HL-60/S4 treated with phorbol 12-myristate 13-acetate at 8.2 ng/mL for 4 days and 3 days (cell line): Measurements from ENCODE around the gene CFP.

Experiments used
- in situ Hi-C: fragments of 300-500 bp; cut with MboI; formaldehyde crosslinking; loops from 2 replicates; pipeline ENCODE4 v1.15.0; 2022; ENCODE audit warnings: low sequenced_read_pairs

Gene CFP

DNA sequence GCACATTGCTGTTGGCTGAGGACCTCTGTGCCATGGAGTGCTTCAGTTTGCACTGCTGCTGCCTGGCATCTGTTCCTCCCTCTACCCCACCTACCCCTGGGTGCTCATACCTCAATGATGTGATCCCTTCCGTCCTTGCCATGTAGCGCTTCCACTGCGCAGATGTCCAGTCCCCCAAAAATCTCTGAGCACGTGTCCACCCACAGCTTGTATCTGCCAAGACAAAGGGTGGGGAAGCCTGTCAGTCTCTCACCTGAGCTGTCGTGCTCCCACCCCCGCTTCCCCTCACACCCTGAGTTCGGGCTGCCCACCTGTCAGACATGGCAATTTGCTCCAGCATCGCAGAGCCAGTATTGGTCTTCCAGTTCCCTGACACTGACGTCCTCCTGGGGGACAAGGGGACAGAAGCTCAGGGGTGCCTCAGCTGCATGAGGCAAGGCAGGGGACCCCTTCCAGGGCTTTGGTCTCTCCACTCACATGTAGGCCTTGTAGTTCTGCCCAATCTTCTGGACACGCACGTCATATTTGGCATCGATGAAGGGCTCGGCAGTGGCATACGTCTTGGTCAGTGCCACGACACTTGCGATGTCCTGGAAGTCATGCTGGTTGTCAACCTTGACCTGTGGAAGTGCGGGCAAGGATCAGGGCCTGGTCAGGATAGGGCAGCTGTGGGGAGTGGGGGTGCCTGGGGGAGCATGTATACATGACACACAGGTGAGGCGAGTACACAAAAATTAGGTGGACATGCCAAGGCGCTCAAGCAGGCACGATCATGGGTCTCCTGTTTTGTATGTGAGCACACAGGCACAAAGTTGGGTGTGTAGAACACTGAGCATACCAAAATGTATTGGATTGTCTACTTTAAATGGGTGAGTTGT, 53.5 kb downstream of the CFP start:
- in situ Hi-C loops: no loop called here

DNA sequence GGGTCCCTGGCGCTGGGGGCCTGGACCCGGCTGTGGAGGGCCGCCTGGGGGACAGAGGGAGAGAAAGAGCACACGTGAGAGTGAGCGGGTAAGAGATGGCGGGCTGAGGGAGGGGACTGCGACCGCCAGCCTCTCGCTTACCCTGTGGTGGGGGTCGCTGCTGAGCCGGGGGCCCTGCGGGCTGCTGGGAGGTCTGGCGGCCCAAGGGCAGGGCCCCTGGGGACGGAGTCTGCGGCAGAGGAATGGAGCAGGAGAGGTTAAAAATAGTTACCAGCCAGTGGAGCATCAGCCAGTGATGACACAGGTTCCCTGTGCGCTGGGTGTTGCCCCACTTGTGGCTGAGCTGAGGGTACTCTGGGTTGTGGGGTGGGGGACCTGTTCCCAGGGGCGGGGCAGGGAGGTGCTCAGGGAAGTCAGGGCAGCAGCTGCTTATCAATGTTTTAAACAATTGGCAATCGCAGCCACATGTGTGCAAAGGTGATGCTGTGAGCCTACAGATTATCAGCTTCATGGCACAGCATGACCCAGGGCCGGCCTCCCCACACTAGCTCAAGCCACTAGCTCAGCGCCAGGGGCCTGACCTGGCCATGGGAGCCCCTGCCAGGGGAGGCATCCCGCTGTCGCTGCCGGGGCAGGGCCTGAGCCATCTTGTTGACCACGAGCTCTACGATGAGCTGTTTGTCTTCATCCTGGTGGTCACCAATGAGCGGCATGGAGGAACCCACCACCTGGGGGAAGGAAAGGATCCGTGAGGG, 55.0 kb downstream of the CFP start:
- in situ Hi-C loops: no loop called here

DNA sequence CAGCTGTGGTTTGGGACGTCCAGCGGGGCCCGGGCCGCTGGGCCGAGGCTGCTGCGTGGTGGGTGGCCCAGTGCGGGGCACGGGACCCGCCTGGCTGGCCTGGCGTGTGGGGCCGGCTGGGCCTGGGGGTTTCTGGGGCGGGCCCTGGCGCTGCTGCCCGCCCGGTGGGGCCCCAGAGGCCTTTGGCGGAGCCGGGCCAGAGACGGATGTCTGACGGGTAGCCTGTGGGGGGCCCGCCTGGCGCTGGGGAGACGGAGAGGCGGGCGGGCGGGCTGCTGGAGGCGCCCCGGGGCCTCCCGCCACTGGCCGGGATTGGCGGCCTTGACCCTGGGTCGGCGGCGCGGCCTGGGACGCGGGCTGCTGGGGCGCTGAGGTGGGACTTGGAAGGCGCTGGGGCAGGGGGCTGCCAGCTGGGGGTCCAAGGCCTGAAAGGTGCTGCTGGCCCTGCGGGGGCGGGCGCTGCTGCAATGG, 55.6 kb downstream of the CFP start:
- in situ Hi-C loops: no loop called here

DNA sequence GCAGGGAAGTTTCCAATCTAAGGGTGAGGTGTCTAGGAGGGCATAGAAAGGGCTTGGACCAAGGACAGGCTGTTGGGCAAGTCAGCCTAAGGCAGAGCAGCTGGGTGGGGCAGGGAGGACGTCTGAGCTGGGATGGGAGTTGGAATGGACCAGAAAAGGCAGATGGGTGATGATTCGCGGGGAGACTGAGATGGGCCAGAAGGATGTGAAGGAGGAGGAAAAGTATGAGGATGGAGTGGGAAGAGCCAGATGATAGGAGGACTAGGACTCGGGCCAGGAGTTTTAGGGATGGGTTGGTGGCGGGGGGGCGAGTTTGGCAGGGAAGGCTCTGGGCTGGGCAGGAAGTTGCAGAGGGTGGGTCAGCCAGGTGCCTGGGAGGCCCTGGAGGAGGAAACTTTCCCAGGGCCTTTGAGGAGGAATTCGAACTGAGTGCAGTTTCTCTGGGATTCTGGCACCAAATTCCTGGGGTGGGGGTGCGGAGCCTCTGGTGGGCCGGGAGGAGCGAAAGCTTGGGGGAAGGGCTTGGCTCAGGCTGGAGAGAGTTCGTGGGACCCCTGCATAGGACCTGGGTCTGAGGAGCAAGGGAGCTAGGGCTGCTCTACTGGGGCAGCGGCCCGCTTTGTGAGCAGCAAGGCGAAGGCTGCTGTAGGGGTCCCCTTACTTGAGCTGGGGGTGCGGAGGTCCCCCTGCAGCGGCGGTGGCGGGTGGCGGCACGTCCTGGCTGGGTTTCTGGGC, 56.2 kb downstream of the CFP start:
- in situ Hi-C loops: no loop called here
